MM.1S (cell line): ENCODE data around the gene FNTB.

ENCODE experiments used
- CTCF ChIP-seq: fragments of 300-600 bp; sonication (generic); IDR thresholded peaks from 2 replicates; pipeline ENCODE4 v1.5.1; 2016; ENCODE audit warnings: antibody characterized with exemption, low read length, mixed read lengths
- EZH2 ChIP-seq: fragments of 300-600 bp; sonication (generic); optimal IDR thresholded peaks from 2 replicates; pipeline ENCODE3; 2017; ENCODE audit warnings: low read depth, mild to moderate bottlenecking, antibody characterized with exemption, low read length, mixed read lengths

DNA sequence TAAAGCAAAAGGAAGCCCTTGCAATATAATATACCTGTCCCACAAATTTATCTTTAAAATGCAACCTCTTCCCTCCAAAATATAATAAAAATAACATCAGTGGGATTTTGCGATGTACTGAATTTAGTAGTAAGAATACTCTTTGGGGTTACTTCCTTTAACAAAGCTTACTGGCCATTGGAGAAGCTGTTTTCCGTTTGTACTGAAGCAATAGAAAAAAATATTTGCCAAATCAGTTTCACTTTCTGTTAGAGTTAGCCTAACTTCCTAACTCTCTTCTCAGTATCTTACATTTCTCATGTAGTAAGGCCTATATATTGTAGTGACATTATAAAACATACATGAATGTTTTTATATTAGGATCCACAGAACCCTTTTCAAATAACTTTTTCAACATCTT is 111.9 kb downstream of the FNTB start:
- TF ChIP-seq EZH2 (no peak), CTCF (no peak)
